A549 (cell line): Measurements from ENCODE around the gene PRF1. TPM values are rescaled to one million over a fixed set of nuclear protein-coding genes. Genes with fewer than 3 reads are reported as not detected.

Source experiments
- ATAC-seq, 2 experiments: fragments of 200-7000 bp in 1 of 2; fragments of >200 bp in 1 of 2; cut with Nextera tagmentation in 1 of 2; cut with Tn5 transposase in 1 of 2; 3 replicates each; pipeline versions ENCODE4 v1.8.0 to v1.9.1; 2018 to 2020; ENCODE audit warnings: mild to moderate bottlenecking in 1 of 2, moderate library complexity in 1 of 2
- CTCF ChIA-PET: fragments of 300-600 bp; sonication (Branson Sonifier 250); formaldehyde crosslinking; extraction: SDS; loops from one replicate; lab custom pipeline; 2021; ENCODE audit warnings: antibody characterized with exemption, inconsistent platforms; lab: Yijun Ruan, JAX
- POLR2A ChIA-PET: fragments of 350-600 bp; formaldehyde crosslinking; extraction: SDS; loops from one replicate; lab custom pipeline; 2021; ENCODE audit warnings: antibody characterized with exemption, inconsistent platforms; lab: Yijun Ruan, JAX
- DNase-seq, 2 experiments: peaks; one replicate each; pipeline versions ENCODE4 v3.0.0 to v3.0.0-alpha.2; 2011 to 2016; ENCODE audit warnings: low read depth in 1 of 2, low spot score in 1 of 2
- FAIRE-seq: peaks from 2 replicates; lab custom pipeline; 2011; peaks lifted over from hg19 to GRCh38; lab: Jason Lieb, UNC
- H3K27ac ChIP-seq, 2 experiments: fragments of >200 bp; sonication (Bioruptor Twin); formaldehyde crosslinking; 3 replicates each; pipeline ENCODE4 v1.5.1; 2016 to 2017
- H3K4me1 ChIP-seq: fragments of >200 bp; sonication (Bioruptor Twin); formaldehyde crosslinking; 3 replicates; pipeline ENCODE4 v1.6.1; 2016
- H3K4me2 ChIP-seq: fragments of >200 bp; sonication (Bioruptor Twin); formaldehyde crosslinking; 3 replicates; pipeline ENCODE4 v1.6.1; 2016
- H3K4me3 ChIP-seq: fragments of >200 bp; sonication (Bioruptor Twin); formaldehyde crosslinking; 3 replicates; pipeline ENCODE4 v1.5.1; 2016
- H3K9me3 ChIP-seq: fragments of >200 bp; sonication (Bioruptor Twin); formaldehyde crosslinking; 3 replicates; pipeline ENCODE4 v1.6.1; 2016
- BHLHE40 ChIP-seq: IDR thresholded peaks from 2 replicates; pipeline ENCODE4 v1.6.1; 2012; ENCODE audit warnings: low read depth, low read length, inconsistent platforms
- CEBPB ChIP-seq, 2 experiments: fragments of >200 bp in 1 of 2; sonication (Bioruptor Twin) in 1 of 2; formaldehyde crosslinking in 1 of 2; IDR thresholded peaks; 2 replicates each; pipeline ENCODE4 v1.6.1; 2012 to 2016
- CHD2 ChIP-seq: fragments of 150-350 bp; IDR thresholded peaks from 2 replicates; pipeline ENCODE4 v1.6.1; 2014; ENCODE audit warnings: low read length; ENCODE audit not compliant: partially characterized antibody
- CTCF ChIP-seq: fragments of >200 bp; sonication (Bioruptor Twin); formaldehyde crosslinking; IDR thresholded peaks from 3 replicates; pipeline ENCODE4 v1.5.1; 2016
- EHF ChIP-seq: fragments of 250-450 bp; sonication (Bioruptor Pico); IDR thresholded peaks from 2 replicates; pipeline ENCODE4 v1.5.0; 2020; ENCODE audit warnings: mild to moderate bottlenecking
- ESRRA ChIP-seq: fragments of 150-350 bp; IDR thresholded peaks from 2 replicates; pipeline ENCODE4 v1.6.1; 2014; ENCODE audit warnings: mild to moderate bottlenecking, low read length, borderline replicate concordance
- FOSB ChIP-seq: fragments of 250-450 bp; sonication (Bioruptor Pico); IDR thresholded peaks from 2 replicates; pipeline ENCODE4 v1.5.0; 2020; ENCODE audit warnings: mild to moderate bottlenecking, moderate library complexity
- FOXS1 ChIP-seq: fragments of 250-450 bp; sonication (Bioruptor Pico); IDR thresholded peaks from 2 replicates; pipeline ENCODE4 v1.5.0; 2020; ENCODE audit warnings: mild to moderate bottlenecking, moderate library complexity
- HDAC2 ChIP-seq: fragments of 200-600 bp; sonication (generic); IDR thresholded peaks from 2 replicates; pipeline ENCODE4 v1.6.1; 2016
- HES2 ChIP-seq: fragments of >200 bp; sonication (Bioruptor Twin); formaldehyde crosslinking; IDR thresholded peaks from 2 replicates; pipeline ENCODE4 v1.6.1; 2016
- KDM5A ChIP-seq: fragments of 200-600 bp; sonication (generic); IDR thresholded peaks from 2 replicates; pipeline ENCODE4 v1.6.1; 2016; ENCODE audit warnings: antibody characterized with exemption, mild to moderate bottlenecking
- MAFK ChIP-seq: fragments of 450-650 bp; IDR thresholded peaks from 2 replicates; pipeline ENCODE4 v1.6.1; 2014; ENCODE audit not compliant: partially characterized antibody
- NPAS2 ChIP-seq: fragments of 250-450 bp; sonication (Bioruptor Pico); IDR thresholded peaks from 2 replicates; pipeline ENCODE4 v1.8.0; 2022; ENCODE audit warnings: mild to moderate bottlenecking, moderate library complexity, borderline replicate concordance
- PBX3 ChIP-seq: IDR thresholded peaks from 2 replicates; pipeline ENCODE4 v1.6.1; 2012
- POLR2A ChIP-seq: IDR thresholded peaks from 2 replicates; pipeline ENCODE4 v1.6.1; 2012; ENCODE audit warnings: mild to moderate bottlenecking, low read length
- RARB ChIP-seq: fragments of 250-450 bp; sonication (Bioruptor Pico); IDR thresholded peaks from 2 replicates; pipeline ENCODE4 v1.8.0; 2021; ENCODE audit warnings: mild to moderate bottlenecking, moderate library complexity
- SMC3 ChIP-seq: fragments of >200 bp; sonication (Bioruptor Twin); formaldehyde crosslinking; IDR thresholded peaks from 3 replicates; pipeline ENCODE4 v1.6.1; 2018; ENCODE audit warnings: inconsistent platforms
- SREBF2 ChIP-seq: fragments of 450-650 bp; IDR thresholded peaks from 2 replicates; pipeline ENCODE4 v1.6.1; 2014; ENCODE audit warnings: mild to moderate bottlenecking, moderate library complexity
- ZNF302 ChIP-seq: fragments of 250-450 bp; sonication (Bioruptor Pico); IDR thresholded peaks from 2 replicates; pipeline ENCODE4 v1.9.0; 2021; ENCODE audit warnings: inconsistent platforms, mild to moderate bottlenecking, moderate library complexity
- ZSCAN20 ChIP-seq: fragments of 250-450 bp; sonication (Bioruptor Pico); IDR thresholded peaks from 2 replicates; pipeline ENCODE4 v1.8.0; 2022; ENCODE audit warnings: mild to moderate bottlenecking, moderate library complexity
- WGBS: methylation state at CpG from one replicate; pipeline ENCODE4 v1.1.6; 2017; ENCODE audit errors: missing lambda C conversion rate; 5-methylcytosine and 5-hydroxymethylcytosine counted together
- polyA plus RNA-seq, 4 experiments: library from polyadenylated mRNA; depleted of rRNA in 3 of 4; stranded (reverse); fragments of >200 nt; fragmentation: RNase III in 1 of 4; extraction: RNeasy Plus Mini Kit Qiagen cat#74134 plus additional on column Dnase treatment in 1 of 4; gene quantifications; 2 replicates in 3 of 4; 3 replicates in 1 of 4; pipeline ENCODE4 v1.2.3, GENCODE V29; 2011 to 2017
- TF ChIP-seq, protein P1 (sequence below): fragments of 200-600 bp; sonication (generic); IDR thresholded peaks from 2 replicates; pipeline ENCODE4 v1.6.1; 2016; ENCODE audit warnings: antibody characterized with exemption, mild to moderate bottlenecking, moderate library complexity
- TF ChIP-seq, protein P2 (sequence below): fragments of 150-350 bp; IDR thresholded peaks from 2 replicates; pipeline ENCODE4 v1.6.1; 2014; ENCODE audit warnings: low read depth, mild to moderate bottlenecking, low read length

PRF1 gene
- polyA plus RNA-seq, 2 of the 4 experiments (the other 2 are of a cell fraction) = not detected

GRCh38 chr10:70592186-70592735 lies 10.3 kb downstream of the PRF1 start:
- CTCF ChIA-PET = interaction anchor here (1.2 kb wide), 1 partner anchor 106 kb away, joined by 3 read pairs; no protein-coding TSS in a partner anchor

GRCh38 chr10:70590655-70591416 lies 11.7 kb downstream of the PRF1 start:
- no peak for ATAC-seq
- no peaks in the 10 kb centered on the region for H3K9me3 ChIP-seq
- ChIA-PET CTCF (interaction anchor here (0.9 to 1.9 kb wide), 4 partner anchors 11 to 39 kb away, joined by 3 to 4 read pairs (median 4); no protein-coding TSS in a partner anchor), POLR2A (no interaction called here)
- 7% methylated on average over 5 of the region's 5 CpGs for WGBS
- no peak for DNase-seq
- H3K4me3 ChIP-seq = no peak overlapping the region
- TF ChIP-seq MAFK (no peak), FOSB (CRISPR knock-in tag) (no peak), NPAS2 (CRISPR knock-in tag) (no peak), BHLHE40 (no peak), CTCF (no peak), ESRRA (no peak), PBX3 (no peak), ZSCAN20 (CRISPR knock-in tag) (no peak), HES2 (no peak), HDAC2 (no peak), SMC3 (no peak), RARB (no peak), CHD2 (no peak)
- TF ChIP-seq, protein P1, sequence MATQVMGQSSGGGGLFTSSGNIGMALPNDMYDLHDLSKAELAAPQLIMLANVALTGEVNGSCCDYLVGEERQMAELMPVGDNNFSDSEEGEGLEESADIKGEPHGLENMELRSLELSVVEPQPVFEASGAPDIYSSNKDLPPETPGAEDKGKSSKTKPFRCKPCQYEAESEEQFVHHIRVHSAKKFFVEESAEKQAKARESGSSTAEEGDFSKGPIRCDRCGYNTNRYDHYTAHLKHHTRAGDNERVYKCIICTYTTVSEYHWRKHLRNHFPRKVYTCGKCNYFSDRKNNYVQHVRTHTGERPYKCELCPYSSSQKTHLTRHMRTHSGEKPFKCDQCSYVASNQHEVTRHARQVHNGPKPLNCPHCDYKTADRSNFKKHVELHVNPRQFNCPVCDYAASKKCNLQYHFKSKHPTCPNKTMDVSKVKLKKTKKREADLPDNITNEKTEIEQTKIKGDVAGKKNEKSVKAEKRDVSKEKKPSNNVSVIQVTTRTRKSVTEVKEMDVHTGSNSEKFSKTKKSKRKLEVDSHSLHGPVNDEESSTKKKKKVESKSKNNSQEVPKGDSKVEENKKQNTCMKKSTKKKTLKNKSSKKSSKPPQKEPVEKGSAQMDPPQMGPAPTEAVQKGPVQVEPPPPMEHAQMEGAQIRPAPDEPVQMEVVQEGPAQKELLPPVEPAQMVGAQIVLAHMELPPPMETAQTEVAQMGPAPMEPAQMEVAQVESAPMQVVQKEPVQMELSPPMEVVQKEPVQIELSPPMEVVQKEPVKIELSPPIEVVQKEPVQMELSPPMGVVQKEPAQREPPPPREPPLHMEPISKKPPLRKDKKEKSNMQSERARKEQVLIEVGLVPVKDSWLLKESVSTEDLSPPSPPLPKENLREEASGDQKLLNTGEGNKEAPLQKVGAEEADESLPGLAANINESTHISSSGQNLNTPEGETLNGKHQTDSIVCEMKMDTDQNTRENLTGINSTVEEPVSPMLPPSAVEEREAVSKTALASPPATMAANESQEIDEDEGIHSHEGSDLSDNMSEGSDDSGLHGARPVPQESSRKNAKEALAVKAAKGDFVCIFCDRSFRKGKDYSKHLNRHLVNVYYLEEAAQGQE = no peak
- TF ChIP-seq, protein P2, sequence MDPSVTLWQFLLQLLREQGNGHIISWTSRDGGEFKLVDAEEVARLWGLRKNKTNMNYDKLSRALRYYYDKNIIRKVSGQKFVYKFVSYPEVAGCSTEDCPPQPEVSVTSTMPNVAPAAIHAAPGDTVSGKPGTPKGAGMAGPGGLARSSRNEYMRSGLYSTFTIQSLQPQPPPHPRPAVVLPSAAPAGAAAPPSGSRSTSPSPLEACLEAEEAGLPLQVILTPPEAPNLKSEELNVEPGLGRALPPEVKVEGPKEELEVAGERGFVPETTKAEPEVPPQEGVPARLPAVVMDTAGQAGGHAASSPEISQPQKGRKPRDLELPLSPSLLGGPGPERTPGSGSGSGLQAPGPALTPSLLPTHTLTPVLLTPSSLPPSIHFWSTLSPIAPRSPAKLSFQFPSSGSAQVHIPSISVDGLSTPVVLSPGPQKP = no peak
- FAIRE-seq = no peak
- H3K4me1 ChIP-seq = no peaks in the 10 kb centered on the region
- no peak overlapping the region for H3K4me2 ChIP-seq
- H3K27ac ChIP-seq = no peak overlapping the region

More at GRCh38 chr10:70592186-70592735, 10.3 kb downstream of the PRF1 start:
- FAIRE-seq = no peak
- Histone ChIP-seq H3K4me2 (no peak overlapping the region), H3K27ac (no peak overlapping the region), H3K9me3 (no peaks in the 10 kb centered on the region), H3K4me1 (no peaks in the 10 kb centered on the region), H3K4me3 (no peak overlapping the region)
- no peak for DNase-seq
- WGBS = 3% methylated on average over 2 of the region's 2 CpGs
- POLR2A ChIA-PET = no interaction called here
- ATAC-seq = no peak
- TF ChIP-seq EHF (CRISPR knock-in tag) = no peak
- no peak for TF ChIP-seq KDM5A
- TF ChIP-seq, protein P1 = no peak
- no peak for TF ChIP-seq ZSCAN20 (CRISPR knock-in tag)
- TF ChIP-seq FOXS1 = no peak
- TF ChIP-seq SREBF2 = no peak
- TF ChIP-seq CEBPB (IDR thresholded peaks at IDR 0.05) = no peak
- TF ChIP-seq ZNF302 (CRISPR knock-in tag) = no peak
- no peak for TF ChIP-seq RARB
- no peak for TF ChIP-seq POLR2A
